OCI-LY1 (cell line): ENCODE data around the gene DTX2.
"Not testable (repeated sequence)": the region's sequence is repeated elsewhere in the genome, so short reads cannot be mapped to it uniquely, and the experiment has no call there.

Experiments
- H2AFZ ChIP-seq: fragments of 200-600 bp; sonication (generic), shearing (Covaris generic); 2 replicates; pipeline ENCODE4 v1.6.0; 2014; ENCODE audit warnings: antibody characterized with exemption, mild to moderate bottlenecking, low read length
- H3F3A ChIP-seq: fragments of 200-600 bp; sonication (generic), shearing (Covaris generic); 2 replicates; pipeline ENCODE4 v1.6.0; 2014; ENCODE audit warnings: mild to moderate bottlenecking, antibody characterized with exemption, low read length, moderate library complexity; ENCODE audit not compliant: insufficient read depth
- H3K27ac ChIP-seq: fragments of 200-600 bp; sonication (generic); 2 replicates; pipeline ENCODE4 v1.5.1; 2014; ENCODE audit warnings: low read length, mixed run types, mild to moderate bottlenecking, low read depth; ENCODE audit not compliant: poor library complexity, severe bottlenecking
- H3K27me3 ChIP-seq: fragments of 200-600 bp; sonication (generic); 2 replicates; pipeline ENCODE4 v1.6.0; 2014; ENCODE audit warnings: antibody characterized with exemption, mild to moderate bottlenecking, low read length, moderate library complexity; ENCODE audit not compliant: insufficient read depth
- H3K36me3 ChIP-seq: fragments of 200-600 bp; sonication (generic); 2 replicates; pipeline ENCODE4 v1.6.1; 2014; ENCODE audit warnings: mild to moderate bottlenecking, antibody characterized with exemption, low read length, moderate library complexity, mixed read lengths; ENCODE audit not compliant: insufficient read depth
- H3K4me1 ChIP-seq: fragments of 200-600 bp; sonication (generic); 2 replicates; pipeline ENCODE4 v1.5.1; 2014; ENCODE audit warnings: mild to moderate bottlenecking, low read length, moderate library complexity; ENCODE audit not compliant: insufficient read depth, severe bottlenecking
- H3K4me2 ChIP-seq: fragments of 200-600 bp; sonication (generic), shearing (Covaris generic); 2 replicates; pipeline ENCODE4 v1.6.1; 2014; ENCODE audit warnings: low read length
- H3K4me3 ChIP-seq: fragments of 200-600 bp; sonication (generic); 2 replicates; pipeline ENCODE4 v1.5.1; 2014; ENCODE audit warnings: low read length, low read depth, mild to moderate bottlenecking, mixed read lengths; ENCODE audit not compliant: poor library complexity, severe bottlenecking
- H3K79me2 ChIP-seq: fragments of 200-600 bp; shearing (Covaris generic); 2 replicates; pipeline ENCODE4 v1.6.1; 2016; ENCODE audit warnings: mixed run types, low read length, mixed read lengths; ENCODE audit not compliant: insufficient read depth
- H3K9ac ChIP-seq: fragments of 200-600 bp; sonication (generic), shearing (Covaris generic); 2 replicates; pipeline ENCODE4 v1.6.1; 2014; ENCODE audit warnings: mild to moderate bottlenecking, low read length, mixed read lengths
- H3K9me2 ChIP-seq: fragments of 200-600 bp; sonication (generic), shearing (Covaris generic); 2 replicates; pipeline ENCODE4 v1.6.1; 2014; ENCODE audit warnings: low read depth, mild to moderate bottlenecking, low read length, mixed read lengths
- H3K9me3 ChIP-seq: fragments of 200-600 bp; shearing (Covaris generic); 2 replicates; pipeline ENCODE4 v1.6.1; 2014; ENCODE audit warnings: low read length, mixed read lengths
- H4K20me1 ChIP-seq: fragments of 200-600 bp; sonication (generic), shearing (Covaris generic); 2 replicates; pipeline ENCODE4 v1.6.0; 2016; ENCODE audit warnings: mild to moderate bottlenecking, low read length; ENCODE audit not compliant: insufficient read depth
- EZH2 ChIP-seq: fragments of 200-600 bp; sonication (generic), shearing (Covaris generic); IDR thresholded peaks from 2 replicates; pipeline ENCODE4 v1.8.0; 2017; ENCODE audit warnings: borderline replicate concordance, mixed run types, mild to moderate bottlenecking, antibody characterized with exemption, low read length, moderate library complexity, mixed read lengths
- TF ChIP-seq, protein P1 (sequence below): fragments of 200-600 bp; sonication (generic), shearing (Covaris generic); IDR thresholded peaks from 2 replicates; pipeline ENCODE4 v1.5.1; 2017; ENCODE audit warnings: mild to moderate bottlenecking, antibody characterized with exemption, low read length, moderate library complexity, mixed read lengths

DTX2 gene

DNA sequence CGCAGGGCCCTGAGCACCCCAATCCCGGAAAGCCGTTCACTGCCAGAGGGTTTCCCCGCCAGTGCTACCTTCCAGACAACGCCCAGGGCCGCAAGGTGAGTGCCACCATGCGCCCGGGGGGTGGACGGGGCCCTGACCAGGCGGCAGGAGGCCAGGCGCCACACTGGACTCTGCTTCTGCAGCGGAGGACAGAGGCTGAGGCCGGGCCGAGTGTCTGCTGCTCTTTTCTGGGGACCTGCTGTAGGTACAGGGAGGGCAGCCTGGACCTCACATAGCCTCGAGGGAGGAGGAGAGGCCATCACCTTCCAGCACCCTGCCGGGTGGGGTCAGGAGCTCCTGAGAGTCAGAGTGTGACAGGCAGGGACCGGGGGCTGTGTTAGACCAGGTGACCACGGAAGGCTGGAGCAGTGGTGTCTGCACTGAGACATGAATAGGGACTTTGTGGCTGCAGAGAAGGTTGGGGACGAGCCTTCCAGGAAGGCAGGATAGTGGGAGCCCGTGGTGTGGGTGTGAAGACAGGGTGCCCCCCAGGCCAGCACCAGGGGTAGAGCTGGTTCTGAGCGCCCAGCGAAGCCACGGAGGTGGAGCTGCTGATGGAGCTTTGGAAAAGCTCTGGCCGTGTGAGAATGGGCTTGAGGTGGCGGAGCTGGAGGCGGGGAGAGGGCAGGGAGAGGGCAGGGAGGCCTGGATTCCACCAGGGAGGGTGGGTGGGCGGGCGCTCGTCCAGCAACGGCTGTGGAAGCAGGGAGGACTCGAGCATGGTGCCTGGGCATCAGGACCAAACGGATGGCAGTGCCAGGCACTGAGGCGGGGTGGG is 43.0 kb downstream of the DTX2 start:
- not testable (repeated sequence) for H3K4me2 ChIP-seq, H3K4me1 ChIP-seq, H3K36me3 ChIP-seq, H2AFZ ChIP-seq, H3K9ac ChIP-seq, H3K9me2 ChIP-seq, H4K20me1 ChIP-seq, H3K27ac ChIP-seq, H3K27me3 ChIP-seq, H3K4me3 ChIP-seq, H3F3A ChIP-seq, H3K79me2 ChIP-seq, H3K9me3 ChIP-seq

GRCh38 chr7:76505168-76506080 is 43.9 kb downstream of the DTX2 start:
- Histone ChIP-seq H3K36me3 (peaks cover 4% of the 10 kb centered on the region; the same call in 1 of the 2 replicates), H3K4me1 (no peaks in the 10 kb centered on the region), H3F3A (no peaks in the 10 kb centered on the region), H4K20me1 (no peaks in the 10 kb centered on the region), H2AFZ (no peak overlapping the region), H3K27ac (no peak overlapping the region), H3K79me2 (no peaks in the 10 kb centered on the region), H3K4me3 (no peak overlapping the region), H3K9me3 (no peaks in the 10 kb centered on the region), H3K9me2 (no peaks in the 10 kb centered on the region), H3K27me3 (no peaks in the 10 kb centered on the region), H3K9ac (no peak overlapping the region), H3K4me2 (no peak overlapping the region)
- TF ChIP-seq, protein P1, sequence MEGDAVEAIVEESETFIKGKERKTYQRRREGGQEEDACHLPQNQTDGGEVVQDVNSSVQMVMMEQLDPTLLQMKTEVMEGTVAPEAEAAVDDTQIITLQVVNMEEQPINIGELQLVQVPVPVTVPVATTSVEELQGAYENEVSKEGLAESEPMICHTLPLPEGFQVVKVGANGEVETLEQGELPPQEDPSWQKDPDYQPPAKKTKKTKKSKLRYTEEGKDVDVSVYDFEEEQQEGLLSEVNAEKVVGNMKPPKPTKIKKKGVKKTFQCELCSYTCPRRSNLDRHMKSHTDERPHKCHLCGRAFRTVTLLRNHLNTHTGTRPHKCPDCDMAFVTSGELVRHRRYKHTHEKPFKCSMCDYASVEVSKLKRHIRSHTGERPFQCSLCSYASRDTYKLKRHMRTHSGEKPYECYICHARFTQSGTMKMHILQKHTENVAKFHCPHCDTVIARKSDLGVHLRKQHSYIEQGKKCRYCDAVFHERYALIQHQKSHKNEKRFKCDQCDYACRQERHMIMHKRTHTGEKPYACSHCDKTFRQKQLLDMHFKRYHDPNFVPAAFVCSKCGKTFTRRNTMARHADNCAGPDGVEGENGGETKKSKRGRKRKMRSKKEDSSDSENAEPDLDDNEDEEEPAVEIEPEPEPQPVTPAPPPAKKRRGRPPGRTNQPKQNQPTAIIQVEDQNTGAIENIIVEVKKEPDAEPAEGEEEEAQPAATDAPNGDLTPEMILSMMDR: no peak
- TF ChIP-seq EZH2: no peak

- no peak overlapping the region for H3K4me2 ChIP-seq
- H3K79me2 ChIP-seq: no peaks in the 10 kb centered on the region
- H3F3A ChIP-seq: no peaks in the 10 kb centered on the region
- TF ChIP-seq, protein P1: no peak
- TF ChIP-seq EZH2: no peak
- H3K4me1 ChIP-seq: no peaks in the 10 kb centered on the region
- no peaks in the 10 kb centered on the region for H3K9me3 ChIP-seq
- no peaks in the 10 kb centered on the region for H4K20me1 ChIP-seq
- H3K27me3 ChIP-seq: no peaks in the 10 kb centered on the region
- H3K36me3 ChIP-seq: peaks cover 4% of the 10 kb centered on the region; the same call in 1 of the 2 replicates
- no peak overlapping the region for H3K27ac ChIP-seq
- no peaks in the 10 kb centered on the region for H3K9me2 ChIP-seq
- H2AFZ ChIP-seq: no peak overlapping the region
- no peak overlapping the region for H3K9ac ChIP-seq
- no peak overlapping the region for H3K4me3 ChIP-seq
These were observed 44.6 kb downstream of the DTX2 start for GRCh38 chr7:76506081-76506440.

DNA sequence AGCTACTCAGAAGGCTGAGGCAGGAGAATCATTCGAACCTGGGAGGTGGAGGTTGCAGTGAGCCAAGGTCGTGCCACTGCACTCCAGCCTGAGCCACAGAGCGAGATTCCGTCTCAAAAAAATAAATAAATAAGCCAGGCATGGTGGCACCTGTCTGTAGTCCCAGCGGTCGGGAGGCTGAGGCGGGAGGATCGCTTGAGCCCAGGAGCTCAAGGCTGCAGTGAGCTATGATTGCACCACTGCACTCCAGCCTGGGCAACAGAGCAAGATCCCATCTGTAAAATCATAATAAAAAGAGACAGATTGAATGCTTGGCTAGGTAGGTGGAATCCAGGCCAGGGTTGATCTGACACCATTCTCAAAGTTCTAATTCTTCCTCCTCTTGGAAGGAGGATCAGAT is 45.1 kb downstream of the DTX2 start:
- not testable (repeated sequence) for H3K36me3 ChIP-seq, H3K9ac ChIP-seq, H3K4me3 ChIP-seq, H3K4me2 ChIP-seq, H2AFZ ChIP-seq, H3F3A ChIP-seq, H3K4me1 ChIP-seq, H3K27me3 ChIP-seq, H4K20me1 ChIP-seq, H3K79me2 ChIP-seq, H3K9me3 ChIP-seq, H3K27ac ChIP-seq, H3K9me2 ChIP-seq
